CD4-positive, CD25-positive, alpha-beta regulatory T cell (primary cell): ENCODE measurements around the gene POM121C. TPM values are rescaled to one million over a fixed set of nuclear protein-coding genes. Genes with fewer than 3 reads are reported as not detected.
"Not testable (repeated sequence)": the region's sequence is repeated elsewhere in the genome, so short reads cannot be mapped to it uniquely, and the experiment has no call there.

Experiments used
- ATAC-seq, 2 donors: fragments of 150-1000 bp; cut with Tn5 transposase; one replicate each; pipeline ENCODE4 v1.10.0; 2021; ENCODE audit warnings: low read depth in 2 of 2, moderate number of reproducible peaks in 2 of 2, moderate library complexity in 1 of 2
- DNase-seq, 3 donors: peaks; one replicate each; pipeline versions ENCODE4 v3.0.0 to v3.0.0-alpha.2; 2012 to 2022; ENCODE audit warnings: mixed read lengths in 1 of 3
- H3K27ac ChIP-seq: one replicate; pipeline ENCODE4 v1.7.0; 2013; ENCODE audit warnings: mild to moderate bottlenecking, low read length; ENCODE audit not compliant: insufficient read depth, poor library complexity, severe bottlenecking
- H3K27me3 ChIP-seq: one replicate; pipeline ENCODE4 v1.7.0; 2013; ENCODE audit warnings: low read length; ENCODE audit not compliant: control insufficient read depth, insufficient read depth
- H3K36me3 ChIP-seq: one replicate; pipeline ENCODE4 v1.7.0; 2013; ENCODE audit warnings: mild to moderate bottlenecking, low read length, moderate library complexity; ENCODE audit not compliant: control insufficient read depth, insufficient read depth
- H3K4me1 ChIP-seq: 2 replicates; pipeline ENCODE4 v1.7.0; 2013; ENCODE audit warnings: mild to moderate bottlenecking, low read length; ENCODE audit not compliant: insufficient read depth, control insufficient read depth, poor library complexity, severe bottlenecking
- H3K4me3 ChIP-seq: one replicate; pipeline ENCODE4 v1.7.0; 2013; ENCODE audit warnings: low read depth, mild to moderate bottlenecking, low read length, moderate library complexity
- H3K9me3 ChIP-seq, 2 experiments: 1 replicate in 1 of 2; 2 replicates in 1 of 2; pipeline ENCODE4 v1.7.0; 2013; ENCODE audit warnings: low read length in 2 of 2, mild to moderate bottlenecking in 1 of 2, moderate library complexity in 1 of 2; ENCODE audit not compliant: control insufficient read depth in 2 of 2
- H3K27ac Mint-ChIP-seq, 3 donors: one replicate each; pipeline ENCODE4 v1.8.0; 2020 to 2022; ENCODE audit warnings: mild to moderate bottlenecking in 3 of 3, mixed read lengths in 3 of 3, moderate library complexity in 2 of 3
- H3K27me3 Mint-ChIP-seq: one replicate; pipeline ENCODE4 v1.8.0; 2022; ENCODE audit warnings: mild to moderate bottlenecking, mixed read lengths
- H3K36me3 Mint-ChIP-seq: one replicate; pipeline ENCODE4 v1.8.0; 2020; ENCODE audit warnings: mixed read lengths
- H3K4me1 Mint-ChIP-seq, 4 donors: one replicate each; pipeline ENCODE4 v1.8.0; 2020 to 2022; ENCODE audit warnings: mixed read lengths in 4 of 4, mild to moderate bottlenecking in 1 of 4
- H3K4me3 Mint-ChIP-seq, 4 donors: one replicate each; pipeline ENCODE4 v1.8.0; 2020 to 2022; ENCODE audit warnings: mild to moderate bottlenecking in 4 of 4, mixed read lengths in 4 of 4, moderate library complexity in 3 of 4
- H3K9me3 Mint-ChIP-seq, 7 donors: one replicate each; pipeline ENCODE4 v1.8.0; 2020 to 2022; ENCODE audit warnings: mixed read lengths in 7 of 7, mild to moderate bottlenecking in 3 of 7, moderate library complexity in 2 of 7
- polyA plus RNA-seq, 4 donors: library from polyadenylated mRNA; unstranded; fragments of 300-500 nt; fragmentation: Illumina TruSeq; gene quantifications; one replicate each; pipeline ENCODE4 v1.2.3, GENCODE V29; 2021
- total RNA-seq: library from RNA; stranded (reverse); gene quantifications from one replicate; pipeline ENCODE4 v1.2.3, GENCODE V29; 2022

Gene POM121C
- total and polyA plus RNA-seq, 5 donors from 2014 or later, result 7.0 to 91.3 (median 10.3) TPM

DNA sequence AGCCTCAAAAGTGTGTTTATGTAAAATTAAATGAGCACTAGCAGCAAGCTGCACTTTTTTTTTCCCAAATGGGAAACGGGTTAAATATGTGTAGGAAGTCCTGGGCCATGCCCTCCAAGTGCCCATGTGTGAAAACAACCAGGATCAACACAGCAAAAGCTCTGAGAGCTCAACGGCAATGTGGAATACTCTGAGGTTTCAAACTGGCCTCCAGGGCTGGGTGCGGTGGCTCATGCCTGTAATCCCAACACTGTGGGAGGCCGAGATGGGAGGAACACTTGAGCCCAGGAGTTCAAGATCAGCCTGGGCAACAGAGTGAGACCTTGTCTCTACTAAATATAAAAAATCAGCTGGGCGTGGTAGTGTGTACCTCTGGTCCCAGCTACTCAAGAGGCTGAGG lies 28.1 kb downstream of the POM121C start:
- not testable (repeated sequence) for H3K4me3 Mint-ChIP-seq, DNase-seq, ATAC-seq, H3K27me3 ChIP-seq, H3K4me3 ChIP-seq, H3K9me3 ChIP-seq, H3K36me3 ChIP-seq, H3K9me3 Mint-ChIP-seq, H3K4me1 ChIP-seq, H3K27ac ChIP-seq, H3K27ac Mint-ChIP-seq, H3K4me1 Mint-ChIP-seq, H3K27me3 Mint-ChIP-seq, H3K36me3 Mint-ChIP-seq

DNA sequence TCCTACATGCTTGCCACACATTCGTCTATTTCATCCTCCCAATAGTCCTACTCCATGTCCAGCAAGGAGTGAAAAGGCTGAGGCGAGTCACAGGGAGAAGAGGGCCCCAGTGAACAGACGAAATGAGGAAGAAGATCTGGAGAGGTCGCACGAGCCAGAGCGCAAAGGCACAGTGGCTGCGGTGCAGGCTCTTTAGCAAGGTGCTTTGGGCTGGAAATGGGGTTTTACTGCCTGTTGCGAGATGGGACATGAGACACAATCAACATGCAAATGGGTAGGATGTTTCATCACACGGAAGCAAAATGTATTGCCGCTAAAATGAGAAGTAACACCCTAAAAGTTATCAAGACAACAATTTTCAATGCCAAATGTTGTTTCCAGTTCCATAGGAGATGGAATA lies 29.7 kb downstream of the POM121C start:
- not testable (repeated sequence) for H3K4me3 Mint-ChIP-seq, H3K27ac ChIP-seq, H3K9me3 Mint-ChIP-seq, H3K27ac Mint-ChIP-seq, H3K9me3 ChIP-seq, H3K4me3 ChIP-seq, H3K4me1 ChIP-seq, H3K36me3 ChIP-seq, ATAC-seq, H3K36me3 Mint-ChIP-seq, H3K27me3 ChIP-seq, H3K4me1 Mint-ChIP-seq, H3K27me3 Mint-ChIP-seq, DNase-seq

DNA sequence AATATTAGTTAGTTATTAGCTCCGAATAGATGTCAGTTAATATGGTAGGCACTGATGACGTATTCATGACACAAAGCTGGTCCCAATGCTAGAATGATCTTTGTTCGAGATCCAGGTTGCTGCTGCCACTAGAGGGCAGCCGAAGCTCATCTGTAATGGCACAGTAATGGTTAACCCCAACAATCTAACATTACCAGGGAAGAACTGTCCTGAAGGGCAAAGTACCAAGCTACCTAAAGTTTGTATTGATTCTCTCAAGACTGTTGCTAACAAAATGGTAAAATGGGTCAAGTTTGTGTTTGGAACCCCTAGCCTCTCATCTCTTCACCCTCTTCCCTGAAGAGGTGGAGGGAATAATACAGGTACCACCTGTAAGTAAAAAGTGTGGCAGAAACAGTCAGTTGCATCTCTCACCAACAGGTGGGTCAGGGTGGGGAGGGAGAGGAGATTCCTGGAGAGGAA lies 33.6 kb downstream of the POM121C start:
- H3K9me3 ChIP-seq, H3K4me1 Mint-ChIP-seq, H3K36me3 Mint-ChIP-seq, H3K27me3 Mint-ChIP-seq, H3K4me3 Mint-ChIP-seq, H3K4me3 ChIP-seq, H3K36me3 ChIP-seq, H3K9me3 Mint-ChIP-seq, H3K4me1 ChIP-seq, H3K27me3 ChIP-seq, H3K27ac Mint-ChIP-seq: not testable (repeated sequence)
- ATAC-seq (peak; percentile 68 to 80), DNase-seq (peak in 1 of 3 donors; percentile 26)
- peak overlapping the region; percentile 23 for H3K27ac ChIP-seq

DNA sequence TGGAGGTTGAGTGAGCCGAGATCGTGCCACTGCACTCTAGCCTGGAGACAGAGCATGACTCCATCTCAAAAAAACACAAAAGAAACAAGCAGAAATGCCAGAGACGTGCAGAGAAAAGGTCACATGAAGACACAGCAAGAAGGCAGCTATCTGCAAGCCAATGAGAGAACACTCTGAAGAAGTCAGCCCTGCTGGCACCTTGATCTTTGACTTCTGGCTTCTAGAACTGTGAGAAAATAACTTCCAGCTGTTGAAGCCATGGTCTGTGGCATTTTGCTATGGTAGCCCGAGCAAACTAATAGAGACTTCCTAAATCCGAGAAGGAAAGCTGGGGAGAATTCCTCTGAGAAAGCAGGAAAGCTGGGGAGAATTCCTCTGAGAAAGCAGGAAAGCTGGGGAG lies 36.2 kb downstream of the POM121C start:
- not testable (repeated sequence) for H3K4me3 Mint-ChIP-seq, H3K27me3 Mint-ChIP-seq, DNase-seq, H3K36me3 ChIP-seq, H3K27ac ChIP-seq, H3K27me3 ChIP-seq, H3K4me3 ChIP-seq, H3K27ac Mint-ChIP-seq, H3K4me1 Mint-ChIP-seq, H3K9me3 Mint-ChIP-seq, H3K4me1 ChIP-seq, H3K36me3 Mint-ChIP-seq, ATAC-seq, H3K9me3 ChIP-seq

DNA sequence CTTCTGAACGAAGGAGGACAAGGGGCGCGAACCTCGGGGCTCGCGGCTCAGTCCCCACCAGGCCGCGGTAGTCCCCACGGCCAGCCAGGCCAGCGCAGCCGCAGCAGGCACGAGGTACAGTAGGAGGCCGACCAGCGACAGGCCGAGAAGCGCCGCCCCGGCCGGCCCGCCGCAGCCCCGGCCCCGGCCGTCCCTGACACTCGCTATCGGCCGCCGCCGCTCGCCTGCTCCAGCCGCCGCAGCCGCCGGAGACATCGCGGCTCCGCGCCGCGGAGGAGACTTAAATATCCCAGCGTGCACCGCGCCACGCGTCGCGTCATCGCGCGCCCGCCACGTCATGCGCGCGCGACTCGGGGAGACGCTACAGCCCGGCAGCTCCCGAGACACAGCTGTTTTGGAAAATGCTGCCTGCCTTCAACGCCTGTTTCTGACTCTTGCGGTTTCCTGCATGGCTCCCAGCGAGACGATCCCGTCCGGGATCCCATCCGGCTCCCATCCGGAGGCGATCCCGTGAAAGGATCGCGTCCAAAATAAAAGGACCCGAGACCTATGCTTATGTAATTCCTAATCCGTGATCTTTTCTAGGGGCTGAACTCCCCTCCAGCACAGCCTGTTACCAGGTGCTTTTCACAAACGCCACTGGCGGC lies 43.5 kb downstream of the POM121C start:
- H3K36me3 ChIP-seq, result peaks cover 22% of the 10 kb centered on the region
- not testable (repeated sequence) for H3K27me3 Mint-ChIP-seq, H3K27me3 ChIP-seq, H3K4me1 ChIP-seq, H3K9me3 Mint-ChIP-seq, H3K9me3 ChIP-seq
- Mint-ChIP-seq H3K4me1 (peaks cover 0 to 29% (median 15%) of the 10 kb centered on the region in 4 donors), H3K27ac (peak overlapping the region; percentile 84 to 94 (median 94)), H3K4me3 (peak overlapping the region; percentile 88 to 98 (median 95)), H3K36me3 (peaks cover 25% of the 10 kb centered on the region)
- peak overlapping the region; percentile 66 for H3K27ac ChIP-seq
- H3K4me3 ChIP-seq, result peak overlapping the region; percentile 75
- DNase-seq, result peak; percentile 12 to 65 (median 23)
- peak; percentile 95 to 98 for ATAC-seq

DNA sequence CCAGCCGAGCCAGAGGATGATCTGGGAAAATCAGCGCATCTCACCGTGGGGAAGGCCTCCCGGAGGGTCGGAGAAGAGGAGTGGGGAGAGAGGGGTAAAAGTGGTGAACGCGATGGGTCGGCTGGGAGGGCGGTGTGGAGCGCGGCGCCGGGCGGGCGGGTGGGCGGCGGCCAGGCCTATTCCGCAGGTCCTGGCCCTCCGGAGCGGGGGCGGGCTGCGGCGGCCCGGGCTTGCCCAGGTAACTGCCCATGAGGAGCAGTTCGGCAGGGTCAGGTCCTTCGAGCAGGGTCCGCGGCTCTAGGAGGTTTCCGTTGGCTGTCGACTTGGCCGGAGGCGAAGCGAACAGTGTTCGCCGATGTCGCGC lies 44.0 kb downstream of the POM121C start:
- H3K4me1 ChIP-seq, DNase-seq, H3K9me3 ChIP-seq, H3K27me3 ChIP-seq, H3K9me3 Mint-ChIP-seq, H3K27me3 Mint-ChIP-seq: not testable (repeated sequence)
- H3K4me3 ChIP-seq, result peak overlapping the region; percentile 62
- Mint-ChIP-seq H3K4me1 (peaks cover 0 to 29% (median 15%) of the 10 kb centered on the region in 4 donors), H3K4me3 (peak overlapping the region; percentile 79 to 94 (median 90)), H3K27ac (peak overlapping the region in 2 of 3 donors; percentile 32 to 90), H3K36me3 (peaks cover 25% of the 10 kb centered on the region)
- ATAC-seq, result peak; percentile 17 to 27
- peaks cover 26% of the 10 kb centered on the region for H3K36me3 ChIP-seq
- H3K27ac ChIP-seq, result peak overlapping the region; percentile 41

DNA sequence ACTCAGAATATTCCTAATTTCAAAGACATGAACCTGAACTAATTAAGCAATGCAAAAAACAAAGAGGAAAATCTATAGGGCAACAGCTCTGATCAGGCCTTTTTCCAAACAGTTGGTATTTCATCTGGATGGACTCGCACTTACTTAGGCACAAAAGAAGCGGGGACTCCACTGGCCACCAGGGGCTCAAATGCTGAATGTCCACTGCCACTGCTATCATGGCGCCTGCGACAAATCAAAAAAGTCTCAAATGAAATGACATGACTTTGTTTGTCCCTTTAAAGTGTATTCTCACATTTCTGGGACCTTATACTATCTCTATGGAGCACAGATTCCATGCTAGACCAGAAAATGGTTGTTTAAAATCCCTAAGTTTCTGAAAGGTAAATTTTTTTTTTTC lies 47.1 kb downstream of the POM121C start:
- H3K36me3 ChIP-seq, result peaks cover 52% of the 10 kb centered on the region
- H3K27me3 Mint-ChIP-seq, H3K4me1 ChIP-seq, ATAC-seq, H3K27ac ChIP-seq, H3K9me3 ChIP-seq, H3K27me3 ChIP-seq, H3K4me3 ChIP-seq, H3K9me3 Mint-ChIP-seq, DNase-seq: not testable (repeated sequence)
- H3K4me3 Mint-ChIP-seq, result peak overlapping the region in 3 of 4 donors; percentile 46 to 78 (median 63)
- H3K27ac Mint-ChIP-seq, result peak overlapping the region in 2 of 3 donors; percentile 80 to 82
- peaks cover 5 to 45% (median 15%) of the 10 kb centered on the region in 4 donors for H3K4me1 Mint-ChIP-seq
- H3K36me3 Mint-ChIP-seq, result peaks cover 46% of the 10 kb centered on the region

DNA sequence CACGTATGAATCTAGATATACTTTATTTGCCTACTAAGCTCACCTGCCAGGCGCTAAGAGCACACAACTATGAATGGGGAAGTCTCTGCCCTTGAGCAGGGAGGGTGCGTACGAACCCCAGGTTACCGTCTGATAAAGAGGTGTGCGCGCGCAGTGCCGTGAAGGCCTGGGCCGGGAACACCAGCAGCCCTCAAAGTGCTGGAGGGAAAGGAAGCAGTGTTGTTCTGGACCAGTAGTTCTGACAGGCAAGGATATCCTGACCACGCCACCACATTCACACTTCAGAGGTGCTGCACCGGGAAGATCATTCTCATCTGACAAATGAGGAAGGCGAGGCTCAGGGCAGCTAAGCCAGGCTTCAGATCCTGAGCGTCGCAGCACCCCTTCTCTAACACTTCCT lies 62.6 kb downstream of the POM121C start:
- H3K36me3 ChIP-seq, result peaks cover 15% of the 10 kb centered on the region
- H3K4me1 ChIP-seq, ATAC-seq, H3K9me3 Mint-ChIP-seq, H3K27me3 ChIP-seq, H3K4me3 Mint-ChIP-seq, H3K9me3 ChIP-seq, H3K27me3 Mint-ChIP-seq, DNase-seq, H3K27ac Mint-ChIP-seq, H3K4me3 ChIP-seq, H3K27ac ChIP-seq: not testable (repeated sequence)
- peaks cover 3 to 16% (median 11%) of the 10 kb centered on the region in 4 donors for H3K4me1 Mint-ChIP-seq
- peaks cover 14% of the 10 kb centered on the region for H3K36me3 Mint-ChIP-seq
